SK-N-SH (cell line): ENCODE data around the gene SLC2A3. TPM values are rescaled to one million over a fixed set of nuclear protein-coding genes. Genes with fewer than 3 reads are reported as not detected.
"Not testable (repeated sequence)": the region's sequence is repeated elsewhere in the genome, so short reads cannot be mapped to it uniquely, and the experiment has no call there.

Source experiments
- CTCF ChIA-PET: fragments of 300-600, 350-600 bp; formaldehyde crosslinking; extraction: SDS; loops from one replicate; lab custom pipeline; 2021; lab: Yijun Ruan, JAX
- POLR2A ChIA-PET: fragments of 350-600 bp; sonication (Branson Sonifier 250); formaldehyde crosslinking; extraction: SDS; loops from one replicate; lab custom pipeline; 2020; ENCODE audit warnings: antibody characterized with exemption, inconsistent platforms; lab: Yijun Ruan, JAX
- DNase-seq: peaks from one replicate; pipeline ENCODE4 v3.0.0; 2012
- H2AFZ ChIP-seq: fragments of 200-600 bp; sonication (generic); 2 replicates; pipeline ENCODE4 v1.8.1; 2016; ENCODE audit warnings: antibody characterized with exemption, mild to moderate bottlenecking, low read depth
- H3F3A ChIP-seq: fragments of 200-600 bp; sonication (generic); replicated peaks from 2 replicates; pipeline ENCODE3; 2016; ENCODE audit warnings: antibody characterized with exemption, mild to moderate bottlenecking; ENCODE audit not compliant: insufficient read depth
- H3K27ac ChIP-seq, 2 experiments: fragments of 200-500 bp in 1 of 2; fragments of 200-600 bp in 1 of 2; sonication (Bioruptor generic) in 1 of 2; sonication (generic), shearing (Covaris generic) in 1 of 2; 2 replicates each; pipeline versions ENCODE4 v1.5.1 to v1.6.1; 2014 to 2016; ENCODE audit warnings: low read depth in 2 of 2, inconsistent platforms in 1 of 2, low read length in 1 of 2, mild to moderate bottlenecking in 1 of 2, mixed read lengths in 1 of 2
- H3K27me3 ChIP-seq: fragments of 200-600 bp; sonication (generic), shearing (Covaris generic); 2 replicates; pipeline ENCODE4 v1.6.1; 2016; ENCODE audit warnings: mixed run types; ENCODE audit not compliant: insufficient read depth
- H3K36me3 ChIP-seq, 2 experiments: fragments of 200-500 bp in 1 of 2; fragments of 200-600 bp in 1 of 2; sonication (Bioruptor generic) in 1 of 2; sonication (generic) in 1 of 2; replicated peaks in 1 of 2; 2 replicates each; pipeline versions ENCODE3 to v1.5.1; 2014 to 2016; ENCODE audit warnings: low read length in 1 of 2, mild to moderate bottlenecking in 1 of 2; ENCODE audit not compliant: insufficient read depth in 2 of 2, control insufficient read depth in 1 of 2
- H3K4me1 ChIP-seq, 2 experiments: fragments of 200-500 bp in 1 of 2; fragments of 200-600 bp in 1 of 2; sonication (Bioruptor generic) in 1 of 2; sonication (generic), shearing (Covaris generic) in 1 of 2; 2 replicates each; pipeline versions ENCODE4 v1.5.1 to v1.6.1; 2014 to 2016; ENCODE audit warnings: low read depth in 1 of 2, low read length in 1 of 2, mixed run types in 1 of 2; ENCODE audit not compliant: insufficient read depth in 2 of 2, control insufficient read depth in 1 of 2
- H3K4me2 ChIP-seq: fragments of 200-600 bp; sonication (generic), shearing (Covaris generic); 2 replicates; pipeline ENCODE4 v1.6.1; 2017; ENCODE audit warnings: mixed run types
- H3K4me3 ChIP-seq, 2 experiments: fragments of 200-500 bp in 1 of 2; fragments of 200-600 bp in 1 of 2; sonication (Bioruptor generic) in 1 of 2; sonication (generic), shearing (Covaris generic) in 1 of 2; 2 replicates each; pipeline versions ENCODE4 v1.5.1 to v1.8.1; 2014 to 2016; ENCODE audit warnings: low read depth in 2 of 2, inconsistent platforms in 1 of 2, low read length in 1 of 2, mild to moderate bottlenecking in 1 of 2, mixed read lengths in 1 of 2, moderate library complexity in 1 of 2
- H3K79me2 ChIP-seq: fragments of 200-600 bp; sonication (generic); 2 replicates; pipeline ENCODE4 v1.8.1; 2017; ENCODE audit warnings: mild to moderate bottlenecking; ENCODE audit not compliant: insufficient read depth
- H3K9ac ChIP-seq: fragments of 200-600 bp; sonication (generic); 2 replicates; pipeline ENCODE4 v1.6.1; 2017; ENCODE audit warnings: mixed run types
- H3K9me2 ChIP-seq: fragments of 200-600 bp; sonication (generic); 2 replicates; pipeline ENCODE4 v1.6.1; 2017; ENCODE audit warnings: mixed run types
- H3K9me3 ChIP-seq: fragments of 200-600 bp; sonication (generic); 2 replicates; pipeline ENCODE4 v1.6.1; 2017; ENCODE audit warnings: mixed run types, mild to moderate bottlenecking, moderate library complexity
- H4K20me1 ChIP-seq: fragments of 200-600 bp; sonication (generic); 2 replicates; pipeline ENCODE4 v1.6.1; 2017; ENCODE audit warnings: mild to moderate bottlenecking, mixed run types; ENCODE audit not compliant: insufficient read depth
- CHD2 ChIP-seq: fragments of 150-350 bp; IDR thresholded peaks from 2 replicates; pipeline ENCODE4 v1.6.1; 2018; ENCODE audit warnings: low read length; ENCODE audit not compliant: partially characterized antibody
- ELF1 ChIP-seq: IDR thresholded peaks from 2 replicates; pipeline ENCODE4 v1.4.0; 2012
- FOSL2 ChIP-seq: IDR thresholded peaks from 2 replicates; pipeline ENCODE4 v1.4.0; 2012; ENCODE audit warnings: low read depth, mild to moderate bottlenecking, moderate library complexity, borderline replicate concordance
- FOXJ3 ChIP-seq: sonication (generic); formaldehyde crosslinking; IDR thresholded peaks from 2 replicates; pipeline ENCODE4 v1.5.1; 2020; ENCODE audit warnings: mild to moderate bottlenecking, missing genetic modification reagents
- FOXM1 ChIP-seq: IDR thresholded peaks from 2 replicates; pipeline ENCODE4 v1.4.0; 2012; ENCODE audit warnings: low read depth, mild to moderate bottlenecking
- GABPA ChIP-seq: IDR thresholded peaks from 2 replicates; pipeline ENCODE4 v1.4.0; 2012; ENCODE audit warnings: low read depth, mild to moderate bottlenecking
- GATA2 ChIP-seq: sonication (generic); formaldehyde crosslinking; IDR thresholded peaks from 2 replicates; pipeline ENCODE4 v1.5.0; 2020; ENCODE audit warnings: mild to moderate bottlenecking, missing genetic modification reagents
- MEF2A ChIP-seq: IDR thresholded peaks from 2 replicates; pipeline ENCODE4 v1.4.0; 2012; ENCODE audit warnings: low read depth, borderline replicate concordance
- MXI1 ChIP-seq: IDR thresholded peaks from 2 replicates; pipeline ENCODE4 v1.6.1; 2012; ENCODE audit warnings: mild to moderate bottlenecking, low read depth, low read length, improper control_type of control experiment
- NFIC ChIP-seq: IDR thresholded peaks from 2 replicates; pipeline ENCODE4 v1.4.0; 2012; ENCODE audit warnings: borderline replicate concordance
- NRF1 ChIP-seq: IDR thresholded peaks from 2 replicates; pipeline ENCODE4 v1.6.1; 2012; ENCODE audit warnings: low read depth, mild to moderate bottlenecking, low read length
- RAD21 ChIP-seq: IDR thresholded peaks from 2 replicates; pipeline ENCODE4 v1.6.1; 2012; ENCODE audit warnings: mild to moderate bottlenecking, low read length
- RCOR1 ChIP-seq: fragments of 150-350 bp; IDR thresholded peaks from 2 replicates; pipeline ENCODE4 v1.6.1; 2017; ENCODE audit warnings: antibody characterized with exemption, low read length
- RFX5 ChIP-seq: IDR thresholded peaks from 2 replicates; pipeline ENCODE4 v1.6.1; 2012; ENCODE audit warnings: mild to moderate bottlenecking, improper control_type of control experiment, low read length
- RXRA ChIP-seq: IDR thresholded peaks from 2 replicates; pipeline ENCODE4 v1.4.0; 2012; ENCODE audit warnings: low read depth, mild to moderate bottlenecking, borderline replicate concordance
- SIN3A ChIP-seq: IDR thresholded peaks from 2 replicates; pipeline ENCODE4 v1.6.1; 2012; ENCODE audit warnings: low read depth, mild to moderate bottlenecking, low read length, moderate library complexity, borderline replicate concordance
- TAF1 ChIP-seq: IDR thresholded peaks from 2 replicates; pipeline ENCODE4 v1.6.1; 2012; ENCODE audit warnings: low read depth, mild to moderate bottlenecking, low read length, moderate library complexity, borderline replicate concordance
- YY1 ChIP-seq: IDR thresholded peaks from 2 replicates; pipeline ENCODE4 v1.4.0; 2012; ENCODE audit warnings: low read depth, mild to moderate bottlenecking
- WGBS: methylation state at CpG from one replicate; pipeline ENCODE4 v1.1.6; 2017; ENCODE audit warnings: low lambda C conversion rate; 5-methylcytosine and 5-hydroxymethylcytosine counted together
- polyA plus RNA-seq, 3 experiments: library from polyadenylated mRNA; depleted of rRNA; stranded (reverse); fragments of >200 nt; gene quantifications; 2 replicates each; pipeline ENCODE4 v1.2.3, GENCODE V29; 2012
- TF ChIP-seq, protein P1 (sequence below): IDR thresholded peaks from 2 replicates; pipeline ENCODE4; 2012
- TF ChIP-seq, protein P2 (sequence below): IDR thresholded peaks from 2 replicates; pipeline ENCODE4 v1.4.0; 2012; ENCODE audit warnings: low read depth
- TF ChIP-seq, protein P3 (sequence below): IDR thresholded peaks from 2 replicates; pipeline ENCODE4 v1.4.0; 2012; ENCODE audit warnings: low read depth, borderline replicate concordance
- TF ChIP-seq, protein P4 (sequence below): fragments of 150-350 bp; IDR thresholded peaks from 2 replicates; pipeline ENCODE4 v1.6.1; 2016; ENCODE audit warnings: mild to moderate bottlenecking, low read depth, low read length
- TF ChIP-seq, protein P5 (sequence below): fragments of 200-600 bp; sonication (generic); IDR thresholded peaks from 2 replicates; pipeline ENCODE4 v1.6.1; 2017; ENCODE audit warnings: antibody characterized with exemption, mild to moderate bottlenecking, moderate library complexity

The SLC2A3 gene
- polyA plus RNA-seq, 1 of the 3 experiments (the other 2 are of a cell fraction): 26.6 TPM

DNA sequence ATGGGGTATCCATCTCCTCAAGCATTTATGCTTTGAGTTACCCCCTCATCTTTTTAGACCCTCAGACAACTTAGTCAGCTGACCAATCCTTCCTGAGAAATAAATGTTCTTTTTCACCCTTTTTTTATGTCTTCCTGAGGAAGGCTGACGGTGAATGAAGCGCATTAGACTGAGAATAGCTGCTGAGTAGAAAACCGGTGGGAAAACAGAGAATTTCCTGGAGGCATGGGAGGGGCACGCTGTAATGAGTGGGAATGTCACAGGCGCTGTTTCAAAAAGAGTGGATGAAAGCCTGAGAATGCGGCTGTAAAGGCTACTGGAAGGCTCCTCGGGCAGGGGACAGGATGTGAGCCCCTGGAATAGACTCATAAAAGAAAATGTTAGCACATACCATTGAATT, 35.8 kb upstream of the SLC2A3 start:
- Histone ChIP-seq H3F3A (peaks cover 15% of the 10 kb centered on the region), H3K4me2 (peak overlapping the region; percentile 75; the same call in 1 of the 2 replicates), H3K27ac (peak overlapping the region in 1 of 2 experiments; percentile 61; a peak in 1 of 4 replicates)
- H3K36me3 ChIP-seq, DNase-seq, H3K4me3 ChIP-seq, H2AFZ ChIP-seq, H3K9ac ChIP-seq, H3K9me2 ChIP-seq, H3K27me3 ChIP-seq, H4K20me1 ChIP-seq, H3K4me1 ChIP-seq, H3K9me3 ChIP-seq, POLR2A ChIA-PET, H3K79me2 ChIP-seq: not testable (repeated sequence)
- 14% methylated on average over 5 of the region's 7 CpGs for WGBS
- CTCF ChIA-PET: interaction anchor here (1.2 kb wide), 1 partner anchor 22 kb away, joined by 3 read pairs; no protein-coding TSS in a partner anchor

DNA sequence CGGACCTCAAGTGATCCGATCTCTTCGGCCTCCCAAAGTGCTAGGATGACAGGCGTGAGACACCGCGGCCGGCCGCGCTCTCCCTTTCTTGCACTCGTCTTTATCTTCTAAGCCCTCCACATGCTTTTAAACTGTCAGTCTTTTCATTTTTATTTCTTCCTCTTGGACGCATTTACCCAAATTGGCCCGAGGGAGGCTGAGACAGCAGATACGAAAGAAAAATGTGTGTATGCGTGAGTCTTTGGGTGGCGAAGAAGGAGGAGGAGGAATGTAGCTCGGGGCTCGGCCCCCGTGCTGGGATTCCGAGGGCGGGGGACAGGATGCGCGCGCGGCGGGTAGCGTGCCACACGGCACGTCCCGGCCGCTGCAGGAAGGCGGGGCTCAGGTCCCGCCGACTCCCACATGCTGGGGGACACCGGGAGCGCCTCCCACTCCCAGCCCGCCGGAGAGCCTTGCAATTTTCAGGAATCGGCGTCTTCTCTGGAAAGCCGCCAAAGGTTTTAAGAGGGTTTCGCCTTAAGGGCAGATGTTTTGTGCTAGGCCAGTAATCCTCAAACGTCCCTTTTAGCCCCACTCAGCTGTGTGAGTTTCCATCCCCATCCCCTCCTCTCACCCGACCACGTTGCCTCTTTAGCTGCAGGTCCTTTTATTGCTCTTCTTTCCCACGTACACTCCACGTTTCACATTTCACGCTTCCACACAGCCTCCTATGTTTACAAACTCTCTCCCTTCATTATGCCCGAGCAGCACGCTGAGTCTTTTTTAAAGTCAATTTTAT, 34.7 kb upstream of the SLC2A3 start:
- Histone ChIP-seq H2AFZ (peak overlapping the region; percentile 87), H3K4me1 (peaks cover 2 to 6% of the 10 kb centered on the region in 2 experiments; a peak in 2 of 4 replicates), H3K27ac (peak overlapping the region; percentile 20 to 61; a peak in 3 of 4 replicates), H3K9me2 (no peaks in the 10 kb centered on the region), H3K9ac (peak overlapping the region; percentile 59), H3K27me3 (no peaks in the 10 kb centered on the region), H3K4me2 (peak overlapping the region; percentile 75), H3K4me3 (peak overlapping the region; percentile 44 to 61), H3K9me3 (no peaks in the 10 kb centered on the region), H3K79me2 (no peaks in the 10 kb centered on the region), H3F3A (peaks cover 15% of the 10 kb centered on the region), H3K36me3 (no peaks in the 10 kb centered on the region), H4K20me1 (no peaks in the 10 kb centered on the region)
- ChIA-PET POLR2A (no interaction called here), CTCF (interaction anchor here (1.0 to 1.2 kb wide), 3 partner anchors 23 to 37 kb away, joined by 3 to 5 read pairs (median 3); no protein-coding TSS in a partner anchor)
- WGBS: 2% methylated on average over 43 of the region's 49 CpGs
- peak; percentile 86 for DNase-seq
- TF ChIP-seq GABPA (no peak), RCOR1 (no peak), ELF1 (no peak), GATA2 (CRISPR knock-in tag) (no peak), MXI1 (peak; percentile 59), FOXJ3 (CRISPR knock-in tag) (no peak), CHD2 (no peak), YY1 (no peak), NFIC (no peak; the same call in none of the 2 replicates), RXRA (no peak), RAD21 (no peak), SIN3A (0 out of 2 replicates have a peak, but pooled peaks have one; percentile 42), NRF1 (peak; percentile 48), MEF2A (no peak), RFX5 (no peak), FOXM1 (no peak), FOSL2 (no peak), TAF1 (0 out of 2 replicates have a peak, but pooled peaks have one; percentile 10)
- TF ChIP-seq, protein P1, sequence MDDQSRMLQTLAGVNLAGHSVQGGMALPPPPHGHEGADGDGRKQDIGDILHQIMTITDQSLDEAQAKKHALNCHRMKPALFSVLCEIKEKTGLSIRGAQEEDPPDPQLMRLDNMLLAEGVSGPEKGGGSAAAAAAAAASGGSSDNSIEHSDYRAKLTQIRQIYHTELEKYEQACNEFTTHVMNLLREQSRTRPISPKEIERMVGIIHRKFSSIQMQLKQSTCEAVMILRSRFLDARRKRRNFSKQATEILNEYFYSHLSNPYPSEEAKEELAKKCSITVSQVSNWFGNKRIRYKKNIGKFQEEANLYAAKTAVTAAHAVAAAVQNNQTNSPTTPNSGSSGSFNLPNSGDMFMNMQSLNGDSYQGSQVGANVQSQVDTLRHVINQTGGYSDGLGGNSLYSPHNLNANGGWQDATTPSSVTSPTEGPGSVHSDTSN: 0 out of 2 replicates have a peak, but pooled peaks have one; percentile 3
- TF ChIP-seq, protein P2, sequence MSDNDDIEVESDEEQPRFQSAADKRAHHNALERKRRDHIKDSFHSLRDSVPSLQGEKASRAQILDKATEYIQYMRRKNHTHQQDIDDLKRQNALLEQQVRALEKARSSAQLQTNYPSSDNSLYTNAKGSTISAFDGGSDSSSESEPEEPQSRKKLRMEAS: peak; percentile 89
- TF ChIP-seq, protein P3, sequence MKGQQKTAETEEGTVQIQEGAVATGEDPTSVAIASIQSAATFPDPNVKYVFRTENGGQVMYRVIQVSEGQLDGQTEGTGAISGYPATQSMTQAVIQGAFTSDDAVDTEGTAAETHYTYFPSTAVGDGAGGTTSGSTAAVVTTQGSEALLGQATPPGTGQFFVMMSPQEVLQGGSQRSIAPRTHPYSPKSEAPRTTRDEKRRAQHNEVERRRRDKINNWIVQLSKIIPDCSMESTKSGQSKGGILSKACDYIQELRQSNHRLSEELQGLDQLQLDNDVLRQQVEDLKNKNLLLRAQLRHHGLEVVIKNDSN: no peak
- TF ChIP-seq, protein P4, sequence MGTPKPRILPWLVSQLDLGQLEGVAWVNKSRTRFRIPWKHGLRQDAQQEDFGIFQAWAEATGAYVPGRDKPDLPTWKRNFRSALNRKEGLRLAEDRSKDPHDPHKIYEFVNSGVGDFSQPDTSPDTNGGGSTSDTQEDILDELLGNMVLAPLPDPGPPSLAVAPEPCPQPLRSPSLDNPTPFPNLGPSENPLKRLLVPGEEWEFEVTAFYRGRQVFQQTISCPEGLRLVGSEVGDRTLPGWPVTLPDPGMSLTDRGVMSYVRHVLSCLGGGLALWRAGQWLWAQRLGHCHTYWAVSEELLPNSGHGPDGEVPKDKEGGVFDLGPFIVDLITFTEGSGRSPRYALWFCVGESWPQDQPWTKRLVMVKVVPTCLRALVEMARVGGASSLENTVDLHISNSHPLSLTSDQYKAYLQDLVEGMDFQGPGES: no peak
- TF ChIP-seq, protein P5, sequence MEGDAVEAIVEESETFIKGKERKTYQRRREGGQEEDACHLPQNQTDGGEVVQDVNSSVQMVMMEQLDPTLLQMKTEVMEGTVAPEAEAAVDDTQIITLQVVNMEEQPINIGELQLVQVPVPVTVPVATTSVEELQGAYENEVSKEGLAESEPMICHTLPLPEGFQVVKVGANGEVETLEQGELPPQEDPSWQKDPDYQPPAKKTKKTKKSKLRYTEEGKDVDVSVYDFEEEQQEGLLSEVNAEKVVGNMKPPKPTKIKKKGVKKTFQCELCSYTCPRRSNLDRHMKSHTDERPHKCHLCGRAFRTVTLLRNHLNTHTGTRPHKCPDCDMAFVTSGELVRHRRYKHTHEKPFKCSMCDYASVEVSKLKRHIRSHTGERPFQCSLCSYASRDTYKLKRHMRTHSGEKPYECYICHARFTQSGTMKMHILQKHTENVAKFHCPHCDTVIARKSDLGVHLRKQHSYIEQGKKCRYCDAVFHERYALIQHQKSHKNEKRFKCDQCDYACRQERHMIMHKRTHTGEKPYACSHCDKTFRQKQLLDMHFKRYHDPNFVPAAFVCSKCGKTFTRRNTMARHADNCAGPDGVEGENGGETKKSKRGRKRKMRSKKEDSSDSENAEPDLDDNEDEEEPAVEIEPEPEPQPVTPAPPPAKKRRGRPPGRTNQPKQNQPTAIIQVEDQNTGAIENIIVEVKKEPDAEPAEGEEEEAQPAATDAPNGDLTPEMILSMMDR: 0 out of 2 replicates have a peak, but pooled peaks have one; percentile 19
